ENCODE results near the gene CLCNKB. TPM values are rescaled to one million over a fixed set of nuclear protein-coding genes. Genes with fewer than 3 reads are reported as not detected.

Gene CLCNKB
- total RNA-seq, 2 experiments from 2014 or later = not detected

DNA sequence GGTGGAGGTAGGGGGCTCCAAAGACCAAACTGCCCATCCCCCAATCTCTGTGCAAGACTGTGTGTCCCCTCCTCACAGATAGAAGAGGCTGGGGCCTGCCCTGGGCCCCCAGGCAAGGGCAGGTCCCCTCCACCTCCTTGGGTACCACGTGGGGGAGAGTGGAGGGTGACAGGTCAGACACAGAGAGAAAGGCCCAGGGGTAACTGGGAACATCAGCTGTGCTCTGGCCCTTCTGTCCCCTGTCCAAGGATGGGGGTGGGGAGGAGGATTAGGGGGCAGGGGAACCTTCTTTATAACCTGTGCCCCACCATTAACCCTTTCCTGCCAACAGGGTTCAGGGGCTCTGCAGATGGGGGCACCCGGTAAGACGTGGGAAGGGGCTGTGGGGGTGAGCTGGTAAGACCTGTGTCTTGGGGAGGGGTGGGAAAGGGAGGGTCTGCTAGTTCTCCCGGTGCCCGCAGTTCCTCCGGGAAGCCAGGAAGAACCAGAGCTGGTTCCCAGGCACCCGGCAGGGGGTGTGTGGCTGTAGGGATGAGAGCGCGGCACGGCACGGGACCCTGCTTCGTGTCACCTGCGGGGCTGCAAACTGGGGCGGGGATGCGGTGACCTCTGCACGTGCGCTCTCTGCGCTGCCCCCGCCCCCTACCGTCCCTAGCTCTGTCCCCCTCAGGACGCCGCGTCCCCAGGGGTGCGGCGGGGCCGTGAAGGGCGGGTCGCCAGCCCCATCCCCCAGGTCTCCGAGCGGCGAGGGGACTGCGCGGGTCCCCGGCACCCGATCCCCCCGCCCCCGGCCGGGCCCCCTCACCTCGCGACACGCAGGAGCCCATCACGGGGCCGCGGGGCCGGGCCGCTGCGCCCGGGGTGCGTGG is 29.3 kb downstream of the CLCNKB start:
- Mint-ChIP-seq H3K27ac (no peak overlapping the region), H3K36me3 (ENCODE audit: low read depth) (no peaks in the 10 kb centered on the region), H3K4me3 (no peak overlapping the region), H3K4me1 (ENCODE audit: low read depth) (peaks cover 9% of the 10 kb centered on the region), H3K27me3 (peaks cover 23% of the 10 kb centered on the region), H3K9me3 (no peaks in the 10 kb centered on the region)
- intact Hi-C loops (cut with micrococcal nuclease) = loop anchor here (10.0 kb wide), 1 partner anchor 292 kb away; the partner anchor contains the start of gene SZRD1
- TF ChIP-seq, protein P1, sequence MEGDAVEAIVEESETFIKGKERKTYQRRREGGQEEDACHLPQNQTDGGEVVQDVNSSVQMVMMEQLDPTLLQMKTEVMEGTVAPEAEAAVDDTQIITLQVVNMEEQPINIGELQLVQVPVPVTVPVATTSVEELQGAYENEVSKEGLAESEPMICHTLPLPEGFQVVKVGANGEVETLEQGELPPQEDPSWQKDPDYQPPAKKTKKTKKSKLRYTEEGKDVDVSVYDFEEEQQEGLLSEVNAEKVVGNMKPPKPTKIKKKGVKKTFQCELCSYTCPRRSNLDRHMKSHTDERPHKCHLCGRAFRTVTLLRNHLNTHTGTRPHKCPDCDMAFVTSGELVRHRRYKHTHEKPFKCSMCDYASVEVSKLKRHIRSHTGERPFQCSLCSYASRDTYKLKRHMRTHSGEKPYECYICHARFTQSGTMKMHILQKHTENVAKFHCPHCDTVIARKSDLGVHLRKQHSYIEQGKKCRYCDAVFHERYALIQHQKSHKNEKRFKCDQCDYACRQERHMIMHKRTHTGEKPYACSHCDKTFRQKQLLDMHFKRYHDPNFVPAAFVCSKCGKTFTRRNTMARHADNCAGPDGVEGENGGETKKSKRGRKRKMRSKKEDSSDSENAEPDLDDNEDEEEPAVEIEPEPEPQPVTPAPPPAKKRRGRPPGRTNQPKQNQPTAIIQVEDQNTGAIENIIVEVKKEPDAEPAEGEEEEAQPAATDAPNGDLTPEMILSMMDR (IDR thresholded peaks at IDR 0.05) = no peak
- ChIA-PET CTCF (interaction anchor here (0.6 to 2.2 kb wide), 17 partner anchors 10 to 419 kb away, joined by 3 to 21 read pairs (median 5); partner anchors contain the start of gene SRARP), POLR2A (interaction anchor here (1.0 to 1.2 kb wide), 2 partner anchors 93 to 196 kb away, joined by 3 read pairs; no protein-coding TSS in a partner anchor)
- peak; percentile 32 for ATAC-seq
- no peak for DNase-seq

- intact Hi-C loops (cut with micrococcal nuclease) = loop anchor here (10.0 kb wide), 1 partner anchor 291 kb away; the partner anchor contains the start of gene SZRD1
- CTCF ChIA-PET = interaction anchor here (0.6 to 2.2 kb wide), 20 partner anchors 10 to 419 kb away, joined by 3 to 21 read pairs (median 4); partner anchors contain the start of gene SRARP
- H3K27ac Mint-ChIP-seq = peak within 1 kb of the TSS; percentile 54
Observed at GRCh38 chr1:16073490-16074119, 30.0 kb downstream of the CLCNKB start, which contains the start of gene FAM131C. TSS of gene FAM131C (minus strand) at chr1:16073651. CDS start at chr1:16073442, 209 bp downstream.

GRCh38 chr1:16074217-16074616 is 30.6 kb downstream of the CLCNKB start:
- Mint-ChIP-seq H3K27ac (no peak overlapping the region), H3K36me3 (ENCODE audit: low read depth) (no peaks in the 10 kb centered on the region), H3K4me3 (no peak overlapping the region), H3K9me3 (no peaks in the 10 kb centered on the region), H3K4me1 (ENCODE audit: low read depth) (peaks cover 15% of the 10 kb centered on the region), H3K27me3 (peaks cover 21% of the 10 kb centered on the region)
- TF ChIP-seq, protein P1 (IDR thresholded peaks at IDR 0.05) = no peak
- POLR2A ChIA-PET = interaction anchor here (1.0 kb wide), 1 partner anchor 11 kb away, joined by 3 read pairs; no protein-coding TSS in a partner anchor
- CTCF ChIA-PET = interaction anchor here (0.7 to 2.2 kb wide), 12 partner anchors 9 to 289 kb away, joined by 3 to 21 read pairs (median 4); partner anchors contain the start of gene SRARP
- ATAC-seq = no peak
- intact Hi-C loops (cut with micrococcal nuclease) = loop anchor here (10.0 kb wide), 1 partner anchor 291 kb away; the partner anchor contains the start of gene SZRD1
- no peak for DNase-seq

More at GRCh38 chr1:16073490-16074119, 30.0 kb downstream of the CLCNKB start, which contains the start of gene FAM131C:
- peaks cover 9% of the 10 kb centered on the region for H3K4me1 Mint-ChIP-seq (ENCODE audit: low read depth)
- peak within 1 kb of the TSS; percentile 59 for H3K4me3 Mint-ChIP-seq
- peak; percentile 44 for DNase-seq
- H3K36me3 Mint-ChIP-seq (ENCODE audit: low read depth) = no peaks in the 10 kb centered on the region
- peaks cover 23% of the 10 kb centered on the region for H3K27me3 Mint-ChIP-seq
- TF ChIP-seq, protein P1 (IDR thresholded peaks at IDR 0.05) = no peak
- no peaks in the 10 kb centered on the region for H3K9me3 Mint-ChIP-seq
- ATAC-seq = peak; percentile 90
- POLR2A ChIA-PET = no interaction called here

GRCh38 chr1:16075337-16076030 is 31.9 kb downstream of the CLCNKB start:
- DNase-seq = no peak

More at GRCh38 chr1:16075337-16076030, 31.9 kb downstream of the CLCNKB start:
- TF ChIP-seq, protein P1 (IDR thresholded peaks at IDR 0.05) = no peak
- peaks cover 21% of the 10 kb centered on the region for H3K27me3 Mint-ChIP-seq
- H3K4me1 Mint-ChIP-seq (ENCODE audit: low read depth) = peaks cover 11% of the 10 kb centered on the region
- intact Hi-C loops (cut with micrococcal nuclease) = loop anchor here (10.0 kb wide), 1 partner anchor 289 kb away; the partner anchor contains the start of gene SZRD1
- no peaks in the 10 kb centered on the region for H3K36me3 Mint-ChIP-seq (ENCODE audit: low read depth)
- no peaks in the 10 kb centered on the region for H3K9me3 Mint-ChIP-seq
- no peak for ATAC-seq
- H3K4me3 Mint-ChIP-seq = no peak overlapping the region
- ChIA-PET POLR2A (interaction anchor here (0.7 to 1.7 kb wide), 3 partner anchors 12 to 343 kb away, joined by 3 to 5 read pairs (median 3); no protein-coding TSS in a partner anchor), CTCF (interaction anchor here (0.9 to 10.2 kb wide), 4 partner anchors 113 to 285 kb away, joined by 3 to 299 read pairs (median 4); no protein-coding TSS in a partner anchor)
- H3K27ac Mint-ChIP-seq = no peak overlapping the region
